Fibroblast of peridontal ligament (primary cell): ENCODE measurements around the gene MORN4.
"Not testable (repeated sequence)": the region's sequence is repeated elsewhere in the genome, so short reads cannot be mapped to it uniquely, and the experiment has no call there.

Experiments
- DNase-seq: peaks from one replicate; pipeline ENCODE4 v3.0.0-alpha.2; 2010; ENCODE audit errors: extremely low read depth

Gene MORN4

GRCh38 chr10:97632949-97633884 is at the start of gene MORN4:
Gene MORN4 (minus strand): TSS chr10:97633500. CDS start chr10:97619653, 13,847 bp downstream.
- peak; percentile 88 for DNase-seq

GRCh38 chr10:97682042-97682441 is 48.7 kb upstream of the MORN4 start:
- DNase-seq = no peak

DNA sequence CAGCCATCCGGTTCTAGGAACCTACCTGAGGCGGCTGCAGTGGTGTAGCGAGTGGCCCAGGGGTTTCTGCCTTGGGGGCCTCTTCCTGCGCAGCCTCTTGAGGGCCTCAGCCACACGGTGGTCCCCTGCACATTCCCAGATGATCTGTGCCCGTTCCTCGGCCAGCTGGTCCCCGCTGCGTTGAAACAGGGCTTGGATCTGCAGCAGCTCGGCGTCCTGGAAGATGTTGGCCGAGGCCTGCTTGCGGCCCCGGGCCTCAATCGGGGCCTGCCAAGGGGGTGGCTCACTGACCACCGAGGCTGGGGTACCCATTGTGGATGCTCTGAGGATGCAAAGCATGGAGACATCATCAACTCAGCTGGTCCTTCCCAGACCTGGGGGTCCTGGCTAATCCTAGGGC is 46.3 kb upstream of the MORN4 start:
- DNase-seq = no peak

DNA sequence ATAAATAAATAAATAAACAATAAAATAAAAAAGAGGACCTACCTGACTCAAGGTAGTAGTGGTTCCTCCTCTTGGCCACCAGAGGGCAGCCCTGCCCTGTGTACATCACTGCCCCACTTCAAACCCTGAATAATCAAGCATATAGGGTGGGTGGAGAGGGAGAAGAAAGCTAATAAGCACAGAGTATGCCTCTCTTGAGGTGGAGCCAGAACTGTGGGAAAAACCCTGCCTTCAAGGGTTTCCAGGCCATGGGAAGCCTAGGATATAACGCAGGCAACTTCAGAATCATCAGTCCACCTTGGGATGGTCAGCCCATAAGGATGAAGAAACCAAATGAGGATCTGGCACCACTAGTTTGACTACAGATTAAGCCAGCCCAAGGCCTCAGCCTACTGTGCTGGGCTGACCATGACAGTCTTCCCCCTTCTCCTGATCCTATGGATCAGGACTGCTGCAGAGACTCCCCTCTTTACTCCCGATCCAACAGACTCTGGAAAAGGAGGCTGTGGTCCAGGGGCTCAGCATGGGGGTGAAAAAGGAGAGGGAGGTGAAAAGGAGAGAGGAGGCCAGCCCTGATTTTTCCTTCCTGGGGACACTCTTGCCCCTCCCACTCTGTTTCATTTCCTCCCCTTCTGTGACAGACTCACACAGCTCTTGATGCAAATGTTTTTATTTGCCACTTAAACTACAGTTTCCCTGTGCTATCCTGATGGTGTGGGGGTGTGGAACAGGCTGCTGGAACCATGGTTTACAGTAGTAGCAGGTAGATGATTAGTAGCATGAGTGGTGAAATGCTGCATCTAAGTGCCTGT is 43.7 kb upstream of the MORN4 start:
- DNase-seq = peak; percentile 66

GRCh38 chr10:97675222-97675621 is 41.9 kb upstream of the MORN4 start:
- no peak for DNase-seq

- peak; percentile 58 for DNase-seq
These were observed 40.6 kb upstream of the MORN4 start for GRCh38 chr10:97673736-97674525.

- DNase-seq = no peak
These were observed 36.3 kb upstream of the MORN4 start for GRCh38 chr10:97669571-97669970.

DNA sequence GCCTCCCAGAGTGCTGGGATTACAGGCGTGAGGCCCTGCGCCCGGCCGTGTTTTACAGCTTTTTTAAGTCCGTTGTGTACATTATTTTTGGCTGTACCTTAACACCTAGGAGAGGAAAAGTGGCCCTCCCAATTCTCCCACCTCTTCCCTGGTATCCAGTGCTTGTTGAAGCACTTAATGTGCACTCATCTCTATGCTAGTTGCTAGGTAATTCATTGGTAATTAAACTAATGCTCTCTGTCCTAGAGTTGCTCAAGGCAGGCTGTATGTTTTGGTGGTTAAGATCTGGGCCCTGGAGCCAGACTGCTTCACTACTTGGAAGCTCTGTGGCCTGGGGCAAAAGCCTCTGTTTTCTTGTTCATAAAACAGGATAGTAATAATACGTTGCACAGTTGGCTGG is 34.2 kb upstream of the MORN4 start:
- DNase-seq = no peak

- DNase-seq = no peak
These were observed 33.7 kb upstream of the MORN4 start for GRCh38 chr10:97666992-97667391.

GRCh38 chr10:97664282-97664850 is 31.1 kb upstream of the MORN4 start:
- no peak for DNase-seq

DNA sequence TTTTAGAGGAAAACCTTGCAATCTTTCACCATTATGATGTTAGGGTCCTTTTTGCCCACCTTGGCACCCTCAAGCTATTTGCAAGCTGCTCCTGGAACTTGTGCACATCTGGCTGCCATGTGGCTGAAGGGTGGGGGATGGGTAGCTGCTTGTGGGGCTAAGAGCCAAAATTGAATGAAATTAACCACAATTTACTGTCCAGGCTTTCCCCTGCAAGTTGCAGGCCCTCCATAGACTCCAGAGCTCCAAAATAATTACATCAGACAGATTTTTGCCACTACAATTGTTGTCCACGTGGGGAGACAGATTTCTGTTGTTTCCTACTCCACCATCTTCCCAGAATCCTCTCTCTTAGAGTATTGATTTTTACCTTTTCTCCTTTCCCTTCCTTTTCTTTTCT is 26.3 kb upstream of the MORN4 start:
- peak; percentile 83 for DNase-seq

GRCh38 chr10:97656777-97657176 is 23.5 kb upstream of the MORN4 start:
- DNase-seq = no peak

DNA sequence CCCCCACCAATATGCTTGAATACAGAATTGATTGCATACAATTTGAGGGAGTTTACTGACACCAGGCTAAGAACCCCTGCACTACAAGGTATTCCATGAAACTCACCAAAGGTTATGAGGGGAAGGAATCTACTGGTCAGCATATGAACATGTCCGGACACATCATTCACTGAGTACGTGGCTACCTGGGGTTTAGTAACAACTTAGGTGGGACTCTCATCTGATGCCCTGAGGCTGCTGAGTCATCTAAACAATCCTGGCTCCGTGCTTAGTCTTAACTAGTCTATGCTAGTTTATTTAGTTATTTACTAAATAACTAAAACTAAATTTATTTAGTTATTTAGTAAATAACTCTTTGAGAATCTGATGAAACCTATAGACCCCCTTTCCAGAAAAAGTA is 18.5 kb upstream of the MORN4 start:
- no peak for DNase-seq

- no peak for DNase-seq
These were observed 17.4 kb upstream of the MORN4 start for GRCh38 chr10:97650726-97651125.

GRCh38 chr10:97649405-97649750 is 16.1 kb upstream of the MORN4 start:
- DNase-seq = not testable (repeated sequence)

- DNase-seq = peak; percentile 96
These were observed 15.5 kb upstream of the MORN4 start for GRCh38 chr10:97648562-97649404.

DNA sequence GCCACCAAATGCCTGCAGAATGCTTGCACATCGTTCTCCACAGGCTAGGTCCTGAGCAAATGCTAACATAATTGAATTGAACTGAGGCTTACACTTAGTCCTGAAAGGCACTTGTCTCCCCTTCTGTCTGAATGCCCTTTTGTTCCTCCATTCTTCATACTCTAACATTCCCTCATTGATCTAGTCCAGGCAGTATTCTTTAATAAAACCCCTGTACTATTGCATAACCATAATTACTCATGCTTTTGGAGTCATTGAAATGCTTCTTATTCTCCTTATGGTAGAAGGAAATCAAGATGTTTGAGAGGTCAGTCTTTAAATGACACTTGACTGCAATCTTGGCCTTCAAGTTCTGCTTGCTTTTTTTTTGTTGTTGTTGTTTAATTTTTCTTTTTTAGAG is 14.3 kb upstream of the MORN4 start:
- peak; percentile 66 for DNase-seq

DNA sequence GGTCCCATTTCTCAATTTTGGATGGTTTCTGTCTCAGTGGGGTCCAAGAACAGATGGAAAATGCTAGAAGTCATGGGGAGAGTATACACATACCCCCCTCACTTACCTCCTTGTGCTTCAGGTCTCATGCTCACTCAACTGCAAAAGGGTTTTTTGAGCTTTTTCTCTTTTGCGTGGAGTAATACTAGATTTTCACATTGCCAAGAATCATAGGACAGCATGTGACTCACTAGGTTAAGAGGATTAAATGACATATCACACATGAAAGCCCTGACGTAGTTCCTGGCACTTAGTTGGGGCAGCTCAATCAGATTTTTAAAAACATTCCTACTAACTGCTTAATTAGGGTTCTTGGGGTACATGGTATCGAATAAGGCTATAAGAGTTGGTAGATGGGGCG is 11.6 kb upstream of the MORN4 start:
- no peak for DNase-seq

DNA sequence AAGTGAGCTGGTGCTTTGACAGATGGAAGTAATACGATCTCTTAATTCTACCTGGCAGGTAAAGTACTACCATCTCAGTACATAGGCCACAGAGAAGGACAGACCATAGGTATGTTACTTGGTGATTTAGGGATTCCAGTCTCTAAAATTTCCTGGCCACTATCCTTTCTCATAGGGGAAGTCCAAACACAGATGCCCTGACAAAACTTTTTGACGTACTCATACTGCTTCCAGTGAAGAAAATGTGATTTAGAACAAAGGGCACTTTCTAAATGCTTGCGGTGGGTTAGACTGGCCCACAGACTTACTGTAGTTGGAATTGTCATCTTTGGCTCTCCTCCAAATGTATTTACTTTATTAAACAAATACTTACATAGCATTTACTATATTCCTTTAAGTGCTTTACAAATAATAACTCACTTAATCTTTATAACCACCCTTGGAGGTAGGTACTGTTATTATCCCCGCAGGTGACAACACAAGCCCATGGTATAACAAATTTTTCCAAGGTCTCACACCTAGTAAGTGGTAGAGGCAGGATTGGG is 10.2 kb upstream of the MORN4 start:
- DNase-seq = no peak

DNA sequence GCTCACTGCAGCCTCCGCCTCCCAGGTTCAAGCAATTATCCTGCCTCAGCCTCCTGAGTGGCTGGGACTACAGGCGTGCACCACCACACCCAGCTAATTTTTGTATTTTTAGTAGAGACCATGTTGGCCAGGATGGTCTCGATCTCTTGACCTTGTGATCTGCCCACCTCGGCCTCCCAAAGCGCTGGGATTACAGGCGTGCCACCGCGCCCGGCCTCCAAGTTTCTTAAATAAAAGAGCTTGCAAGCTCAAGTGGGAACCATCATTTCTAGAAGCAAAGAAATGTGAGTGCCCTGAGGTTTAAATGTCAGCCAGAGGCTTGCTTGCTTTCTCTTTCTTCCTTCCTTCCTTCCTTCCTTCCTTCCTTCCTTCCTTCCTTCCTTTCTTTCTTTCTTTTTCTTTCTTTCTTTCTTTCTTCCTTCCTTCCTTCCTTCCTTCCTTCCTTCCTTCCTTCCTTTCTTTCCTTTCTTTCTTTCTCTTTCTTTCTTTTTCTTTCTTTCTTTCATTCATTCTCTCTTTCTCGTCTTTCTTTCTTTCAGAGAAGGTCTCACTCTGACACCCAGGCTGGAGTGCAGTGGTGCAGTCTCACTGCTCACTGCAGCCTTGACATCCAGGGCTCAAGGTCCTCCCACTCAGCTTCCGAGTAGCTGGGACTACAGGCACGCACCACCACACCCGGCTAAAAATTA is 9.3 kb upstream of the MORN4 start:
- not testable (repeated sequence) for DNase-seq
